HG03175 (cell line): ENCODE data around the gene ZFAND2A.
"Not testable (repeated sequence)": the region's sequence is repeated elsewhere in the genome, so short reads cannot be mapped to it uniquely, and the experiment has no call there.

Experiments
- ATAC-seq: cut with Tn5 transposase; IDR thresholded peaks from one replicate; pipeline ENCODE4 v1.9.1; 2021; ENCODE audit warnings: mild to moderate bottlenecking, moderate library complexity; ENCODE audit not compliant: unreplicated experiment

The ZFAND2A gene, protein sequence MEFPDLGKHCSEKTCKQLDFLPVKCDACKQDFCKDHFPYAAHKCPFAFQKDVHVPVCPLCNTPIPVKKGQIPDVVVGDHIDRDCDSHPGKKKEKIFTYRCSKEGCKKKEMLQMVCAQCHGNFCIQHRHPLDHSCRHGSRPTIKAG

GRCh38 chr7:1159891-1160669, at the start of gene ZFAND2A:
Gene ZFAND2A (minus strand): TSS chr7:1160196. CDS start chr7:1158212, 1,984 bp downstream.
- peak; percentile 97 for ATAC-seq

GRCh38 chr7:1209097-1209496, 49.1 kb upstream of the ZFAND2A start:
- no peak for ATAC-seq

- ATAC-seq, result not testable (repeated sequence)
Observed at GRCh38 chr7:1205742-1206141, 45.7 kb upstream of the ZFAND2A start.

GRCh38 chr7:1204460-1205140, 44.6 kb upstream of the ZFAND2A start:
- no peak for ATAC-seq

GRCh38 chr7:1202914-1203313, 42.9 kb upstream of the ZFAND2A start:
- ATAC-seq, result not testable (repeated sequence)

- no peak for ATAC-seq
Observed at GRCh38 chr7:1201916-1202315, 41.9 kb upstream of the ZFAND2A start.

- ATAC-seq, result no peak
Observed at GRCh38 chr7:1200045-1200444, 40.0 kb upstream of the ZFAND2A start.

- no peak for ATAC-seq
Observed at GRCh38 chr7:1197997-1198625, 38.1 kb upstream of the ZFAND2A start.

DNA sequence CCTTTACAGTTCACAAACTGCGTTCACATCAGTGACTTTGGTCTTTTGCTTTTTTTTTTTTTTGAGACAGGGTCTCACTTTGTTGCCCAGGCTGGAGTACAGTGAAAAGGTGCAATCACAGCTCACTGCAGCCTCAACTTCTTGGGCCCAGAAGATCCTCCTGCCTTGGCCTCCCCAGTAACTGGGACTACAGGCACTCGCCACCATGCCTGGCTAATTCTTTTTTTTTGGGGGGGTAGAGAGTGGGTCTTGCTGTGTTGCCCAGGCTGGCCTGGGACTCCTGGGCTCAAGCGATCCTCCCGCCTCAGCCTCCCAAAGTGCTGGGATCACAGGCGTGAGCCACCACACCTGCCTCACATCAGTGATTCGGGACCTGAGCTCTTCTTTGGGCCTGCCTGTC, 37.0 kb upstream of the ZFAND2A start:
- no peak for ATAC-seq

- not testable (repeated sequence) for ATAC-seq
Observed at GRCh38 chr7:1196441-1196840, 36.4 kb upstream of the ZFAND2A start.

DNA sequence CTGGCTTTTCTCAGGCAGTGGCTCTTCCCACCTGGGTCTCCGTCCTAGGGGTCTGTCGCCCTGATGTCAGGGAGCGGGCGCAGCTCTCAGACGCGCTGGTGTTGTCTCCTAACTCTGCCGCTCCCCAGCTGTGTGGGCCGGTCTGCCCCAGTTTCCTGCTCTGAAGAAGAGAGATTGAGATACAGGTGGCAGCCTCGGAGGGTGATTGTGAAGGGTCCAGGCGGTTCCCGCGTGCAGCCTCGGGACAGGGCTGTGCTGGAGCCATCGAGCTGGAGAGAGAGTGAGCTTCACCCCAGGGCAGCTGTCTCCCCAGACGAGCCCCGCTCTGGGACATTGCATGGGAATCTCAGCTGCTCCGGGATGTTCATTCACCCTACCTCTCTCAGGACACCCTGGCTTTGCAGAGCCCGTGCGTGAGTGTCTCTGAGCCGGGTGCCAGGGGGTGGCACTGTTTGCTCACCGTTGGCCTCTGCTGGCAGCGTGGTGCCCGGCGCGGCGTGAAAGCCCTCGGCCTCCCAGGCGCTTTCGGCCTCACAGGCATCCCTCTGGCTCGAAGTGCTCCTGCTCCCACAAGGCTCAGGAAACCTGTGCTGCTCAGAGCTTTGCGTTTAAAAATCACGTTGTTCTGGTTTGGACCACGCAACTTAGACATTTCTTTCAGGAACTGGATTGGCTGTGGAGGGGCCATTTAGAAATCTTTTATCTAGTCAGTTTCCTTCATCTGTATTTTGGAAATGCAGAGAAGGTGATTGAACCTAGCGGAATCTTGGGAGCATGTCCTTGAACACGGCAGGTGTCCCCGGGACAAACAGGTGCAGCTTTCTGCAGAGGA, 33.8 kb upstream of the ZFAND2A start:
- no peak for ATAC-seq

DNA sequence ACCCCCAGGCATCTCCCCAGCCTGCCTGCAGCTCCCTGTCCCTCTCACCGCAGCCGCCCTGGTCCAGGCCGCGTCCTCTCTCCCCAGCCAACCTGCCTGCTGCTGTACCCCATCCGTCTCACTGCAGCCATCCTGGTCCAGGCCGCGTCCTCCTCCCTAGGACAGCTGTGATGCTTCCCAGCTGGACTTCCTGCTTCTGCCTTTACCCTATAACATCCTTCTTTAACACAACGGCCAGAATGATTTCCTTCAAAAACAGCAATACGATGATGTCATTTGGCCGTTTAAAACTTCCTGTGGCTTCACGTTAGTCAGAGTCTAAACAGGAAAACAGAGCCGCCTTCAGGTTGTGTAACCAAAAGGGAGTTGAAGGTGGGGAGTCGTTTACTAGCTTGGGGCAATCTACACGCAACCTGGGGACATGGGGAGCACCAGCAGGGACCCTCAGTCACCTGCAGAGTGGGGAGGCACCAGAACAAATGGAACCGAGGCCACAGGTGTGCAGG, 32.2 kb upstream of the ZFAND2A start:
- ATAC-seq, result no peak

DNA sequence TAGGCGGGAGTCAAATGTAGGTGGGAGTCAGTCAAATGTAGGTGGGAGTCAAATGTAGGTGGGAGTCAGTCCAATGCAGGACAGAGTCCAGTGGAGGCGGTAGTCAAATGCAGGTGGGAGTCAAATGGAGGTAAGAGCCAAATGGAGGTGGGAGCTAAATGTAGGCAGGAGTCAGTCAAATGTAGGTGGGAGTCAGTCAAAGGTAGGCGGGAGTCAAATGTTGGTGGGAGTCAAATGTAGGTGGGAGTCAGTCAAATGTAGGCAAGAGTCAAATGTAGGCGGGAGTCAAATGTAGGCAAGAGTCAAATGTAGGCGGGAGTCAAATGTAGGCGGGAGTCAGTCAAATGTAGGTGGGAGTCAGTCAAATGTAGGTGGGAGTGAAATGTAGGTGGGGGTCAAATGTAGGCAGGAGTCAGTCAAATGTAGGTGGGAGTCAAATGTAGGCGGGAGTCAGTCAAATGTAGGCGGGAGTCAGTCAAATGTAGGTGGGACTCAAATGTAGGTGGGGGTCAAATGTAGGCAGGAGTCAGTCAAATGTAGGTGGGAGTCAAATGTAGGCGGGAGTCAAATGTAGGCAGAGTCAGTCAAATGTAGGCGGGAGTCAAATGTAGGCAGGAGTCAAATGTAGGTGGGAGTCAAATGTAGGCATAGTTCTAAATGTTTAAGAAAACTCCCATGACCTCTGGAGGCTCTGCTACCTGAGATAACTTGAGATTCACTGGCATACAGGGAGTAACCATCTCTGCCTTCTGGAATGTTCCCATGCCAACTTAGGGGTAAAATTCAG, 30.2 kb upstream of the ZFAND2A start:
- ATAC-seq, result no peak

DNA sequence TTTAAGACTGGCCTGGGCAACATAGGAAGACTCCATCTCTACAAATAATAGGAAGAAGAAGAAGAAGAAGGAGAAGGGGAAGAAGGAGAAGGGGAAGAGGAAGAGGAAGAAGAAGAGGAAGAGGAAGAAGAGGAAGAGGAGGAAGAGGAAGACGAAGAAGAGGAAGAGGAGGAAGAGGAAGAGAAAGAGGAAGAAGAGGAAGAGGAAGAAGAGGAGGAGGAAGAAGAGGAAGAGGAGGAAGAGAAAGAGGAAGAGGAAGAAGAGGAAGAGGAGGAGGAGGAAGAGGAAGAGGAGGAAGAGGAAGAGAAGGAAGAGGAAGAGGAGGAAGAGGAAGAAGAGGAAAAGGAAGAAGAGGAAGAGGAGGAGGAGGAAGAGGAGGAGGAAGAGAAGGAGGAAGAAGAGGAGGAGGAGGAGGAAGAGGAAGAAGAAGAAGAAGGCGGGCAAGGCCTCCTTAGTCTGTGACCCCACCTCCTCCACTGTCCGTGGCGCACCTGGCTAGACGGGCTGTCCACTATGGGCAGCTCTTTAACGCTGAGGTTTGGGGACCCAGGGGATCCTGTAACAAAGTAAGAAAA, 28.8 kb upstream of the ZFAND2A start:
- ATAC-seq, result no peak

DNA sequence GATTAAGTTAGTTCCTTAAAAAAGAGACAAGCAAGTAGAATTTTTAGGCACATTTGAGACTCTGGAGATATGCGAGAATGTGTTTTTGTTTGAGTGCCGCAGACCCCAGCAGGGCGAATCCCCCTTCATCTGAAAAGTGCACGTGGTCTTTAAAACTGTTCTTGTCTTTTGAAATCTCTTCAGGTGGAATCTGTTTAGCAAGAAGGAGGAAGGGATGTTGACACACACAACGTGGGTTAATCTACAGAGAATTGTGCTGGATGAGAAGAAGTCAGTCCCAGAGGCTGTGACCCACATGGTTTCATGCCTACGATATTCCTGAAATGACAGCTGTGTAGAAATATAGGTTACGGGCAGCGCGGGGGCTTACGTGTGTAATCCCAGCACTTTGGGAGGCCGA, 27.1 kb upstream of the ZFAND2A start:
- ATAC-seq, result no peak

DNA sequence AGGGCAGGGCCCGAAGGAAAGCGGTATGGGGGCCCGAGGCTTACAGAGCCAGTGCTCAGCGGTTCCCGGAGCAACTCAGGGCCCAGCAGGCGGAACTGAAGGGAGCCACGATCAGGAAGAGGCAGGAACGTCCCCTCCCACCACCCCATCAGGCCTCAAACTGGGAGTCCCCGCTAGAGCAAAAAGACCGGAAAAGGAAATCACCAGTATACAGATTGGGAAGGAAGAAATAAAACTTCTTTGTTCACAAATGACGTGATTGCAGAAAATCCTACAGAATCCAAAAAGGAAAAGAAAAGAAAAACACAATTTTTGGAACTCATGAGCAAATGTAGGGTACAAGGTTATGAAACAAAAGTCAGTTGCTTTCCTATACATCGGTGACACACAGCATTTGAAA, 21.6 kb upstream of the ZFAND2A start:
- no peak for ATAC-seq

GRCh38 chr7:1181031-1181430, 21.0 kb upstream of the ZFAND2A start:
- ATAC-seq, result no peak

- ATAC-seq, result no peak
Observed at GRCh38 chr7:1176891-1177373, 16.9 kb upstream of the ZFAND2A start.
